ENCODE data around the gene GRIK3.

The GRIK3 gene

DNA sequence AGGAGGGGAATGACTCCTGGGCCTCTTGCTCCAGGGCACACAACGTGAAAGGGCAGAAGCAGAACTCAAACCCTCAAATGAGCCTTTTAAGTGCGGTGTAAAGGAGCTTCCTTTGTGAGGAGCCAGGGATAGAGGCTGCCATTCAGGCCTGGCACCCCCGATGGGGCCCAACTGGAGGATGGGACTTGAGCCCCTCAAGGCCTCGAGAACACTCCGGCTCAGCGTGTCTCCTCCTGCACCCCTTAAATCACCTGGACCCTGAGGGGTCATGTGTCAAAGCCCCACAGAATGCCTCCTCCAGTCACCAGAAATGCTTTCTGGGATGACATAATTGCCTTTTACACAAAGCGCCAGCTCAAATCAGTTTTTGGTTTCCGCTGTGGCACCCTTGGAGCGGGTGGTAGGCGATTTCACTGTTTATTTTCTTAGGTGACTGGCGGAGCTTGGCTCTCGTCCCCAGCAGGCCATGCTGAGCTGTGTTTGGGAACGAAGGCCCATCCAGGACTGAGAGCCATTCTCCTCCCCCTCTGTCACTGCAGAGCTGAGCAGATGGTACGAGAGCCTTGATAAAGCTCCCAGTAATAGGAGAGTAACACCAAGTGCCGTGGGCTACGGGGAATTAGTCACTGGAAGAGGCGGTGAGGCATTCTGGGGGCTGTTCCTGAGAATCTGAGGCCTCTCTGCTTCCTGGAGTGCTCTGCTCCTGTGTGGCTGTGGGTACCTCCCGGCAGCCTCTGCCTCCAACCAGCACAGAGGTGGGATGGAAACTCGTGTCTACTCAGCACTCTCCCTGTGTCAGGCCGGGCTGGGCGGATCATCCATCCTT is 163.0 kb downstream of the GRIK3 start:
- no peak for DNase-seq

DNA sequence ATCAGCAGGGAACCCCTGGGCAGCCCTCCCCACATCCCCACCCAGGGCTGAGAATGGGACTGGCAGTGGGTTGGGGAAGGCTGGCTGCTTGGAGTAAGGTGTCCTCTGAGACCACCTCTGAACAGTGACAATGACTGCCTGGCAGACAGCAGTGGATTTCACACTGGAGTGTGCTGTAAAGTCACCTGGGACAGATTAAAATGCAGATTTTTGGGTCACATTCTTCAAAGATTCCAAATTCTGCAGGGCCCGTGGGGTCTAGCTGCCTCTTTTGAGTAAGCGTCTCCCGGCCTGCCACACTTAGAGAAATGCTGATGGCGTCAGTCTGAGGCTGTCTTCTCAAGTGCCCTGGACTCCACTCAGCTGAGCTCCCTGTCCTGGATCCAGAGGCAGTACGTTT is 164.5 kb downstream of the GRIK3 start:
- DNase-seq, result no peak

DNA sequence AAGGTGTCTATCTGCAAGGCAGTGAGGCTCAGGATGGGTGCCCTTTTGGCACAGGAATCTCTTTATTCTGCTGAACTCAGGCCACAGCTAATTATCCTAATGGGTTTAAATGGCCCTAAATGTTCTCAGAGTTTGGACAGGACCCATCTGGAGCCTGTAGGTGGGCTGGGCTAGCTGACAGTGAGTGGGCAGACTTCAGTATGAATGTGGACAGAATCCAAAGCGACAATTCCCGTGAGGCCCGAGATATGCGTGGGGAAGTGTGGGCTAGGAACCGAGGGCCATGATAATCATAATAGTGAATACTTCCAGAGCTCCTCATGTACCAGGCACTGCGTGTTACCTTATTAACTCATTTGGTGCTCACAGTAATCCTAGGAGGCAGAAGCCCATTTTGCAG is 165.3 kb downstream of the GRIK3 start:
- no peak for DNase-seq

DNA sequence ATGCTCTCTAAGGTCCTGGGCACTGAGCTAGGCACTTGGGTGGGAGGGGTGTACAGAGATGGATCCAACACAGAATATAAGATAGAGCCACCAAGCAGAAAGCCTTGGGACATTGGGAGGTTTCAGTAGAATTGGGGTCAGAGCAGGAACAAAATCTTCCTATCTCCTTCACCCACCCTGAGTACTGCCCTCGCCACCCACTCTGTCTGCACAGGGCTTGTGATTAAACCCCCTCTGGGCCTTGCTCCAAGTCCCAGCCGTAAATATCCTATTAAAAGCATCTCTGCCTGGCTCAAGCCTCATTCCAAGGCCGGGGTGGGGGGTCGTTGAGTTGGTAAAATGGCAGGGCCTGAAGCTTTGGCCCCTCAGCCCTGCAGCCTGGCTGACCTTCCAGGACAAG is 166.7 kb downstream of the GRIK3 start:
- DNase-seq, result no peak

DNA sequence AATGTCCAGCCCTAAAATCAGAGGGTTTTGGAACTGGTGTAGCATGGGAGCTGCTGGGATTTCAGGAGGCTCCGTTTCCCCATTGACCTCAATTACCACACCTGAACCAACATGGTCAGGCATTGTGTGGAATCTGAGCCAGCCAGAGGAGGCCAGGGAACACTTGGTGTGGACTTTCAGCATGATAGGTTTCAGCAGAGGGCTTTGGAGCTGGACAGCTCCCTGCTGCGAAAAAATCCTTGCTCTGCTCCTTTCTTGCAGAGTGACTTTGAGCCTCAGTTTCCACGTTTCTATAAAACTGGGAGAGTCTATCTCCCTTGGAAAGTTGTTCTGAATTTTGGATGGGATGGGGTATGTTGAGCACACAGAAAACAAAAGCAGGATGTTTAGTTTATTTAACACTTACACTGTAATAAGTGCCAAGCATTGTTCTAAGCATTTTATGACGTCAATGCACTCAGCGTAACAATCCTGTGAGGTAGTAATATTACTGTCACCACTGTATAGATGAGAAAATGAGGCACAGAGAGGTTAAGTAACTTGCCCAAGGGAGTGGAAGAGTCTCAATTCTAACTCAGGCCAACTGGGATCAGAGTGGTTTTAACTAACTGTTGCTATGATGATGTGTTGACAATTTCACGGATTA is 168.0 kb downstream of the GRIK3 start:
- DNase-seq, result no peak

DNA sequence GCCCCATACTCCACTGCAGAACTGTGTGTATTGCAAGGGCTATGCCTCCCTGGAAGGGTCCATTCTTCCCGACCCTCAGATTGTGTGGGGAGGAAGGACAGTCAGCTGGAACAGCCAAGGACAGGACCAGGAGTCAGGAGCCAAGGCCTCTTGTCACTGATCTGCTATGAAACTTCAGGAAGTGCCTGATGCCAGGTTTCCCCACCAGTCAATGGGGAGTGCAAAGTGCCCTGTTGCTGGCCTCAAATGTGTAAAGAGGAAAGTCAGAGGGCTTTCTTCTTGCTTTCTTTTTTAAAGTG is 168.8 kb downstream of the GRIK3 start:
- no peak for DNase-seq

DNA sequence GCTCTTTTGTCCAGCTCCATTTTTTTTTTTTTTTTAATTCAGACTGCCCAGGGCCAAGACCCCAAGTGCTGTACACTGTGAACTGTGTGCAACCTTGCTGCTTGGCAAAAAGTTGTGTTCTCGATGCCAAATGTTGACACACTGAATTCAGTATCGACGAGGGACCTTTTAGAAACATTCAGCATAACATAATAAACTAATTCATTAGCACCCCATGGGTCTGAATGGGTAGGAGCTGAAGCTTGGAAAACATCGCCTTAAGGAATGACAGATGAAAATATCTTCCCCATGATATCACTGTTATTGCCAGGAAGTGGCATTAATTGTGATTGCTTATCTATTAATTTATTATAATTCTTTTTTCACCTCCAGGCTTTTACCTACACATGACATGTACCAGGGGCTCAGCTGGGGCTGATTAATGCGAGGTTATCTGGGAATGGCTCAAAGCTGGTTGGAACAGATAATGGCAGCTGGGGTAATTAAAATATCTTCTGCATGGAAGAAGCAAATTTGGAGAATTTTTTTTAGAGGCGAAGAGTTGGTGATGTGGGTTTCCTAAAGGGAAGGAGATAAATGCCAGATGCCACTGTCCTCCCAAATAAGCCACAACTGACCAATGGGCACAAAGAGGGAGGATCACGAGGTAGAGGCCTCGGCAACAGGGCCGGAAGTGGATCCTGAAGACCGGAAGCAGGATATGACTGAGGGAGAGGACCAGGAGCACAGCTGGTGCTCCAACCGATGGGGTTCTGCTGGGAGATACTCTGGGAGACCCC is 169.3 kb downstream of the GRIK3 start:
- no peak for DNase-seq

DNA sequence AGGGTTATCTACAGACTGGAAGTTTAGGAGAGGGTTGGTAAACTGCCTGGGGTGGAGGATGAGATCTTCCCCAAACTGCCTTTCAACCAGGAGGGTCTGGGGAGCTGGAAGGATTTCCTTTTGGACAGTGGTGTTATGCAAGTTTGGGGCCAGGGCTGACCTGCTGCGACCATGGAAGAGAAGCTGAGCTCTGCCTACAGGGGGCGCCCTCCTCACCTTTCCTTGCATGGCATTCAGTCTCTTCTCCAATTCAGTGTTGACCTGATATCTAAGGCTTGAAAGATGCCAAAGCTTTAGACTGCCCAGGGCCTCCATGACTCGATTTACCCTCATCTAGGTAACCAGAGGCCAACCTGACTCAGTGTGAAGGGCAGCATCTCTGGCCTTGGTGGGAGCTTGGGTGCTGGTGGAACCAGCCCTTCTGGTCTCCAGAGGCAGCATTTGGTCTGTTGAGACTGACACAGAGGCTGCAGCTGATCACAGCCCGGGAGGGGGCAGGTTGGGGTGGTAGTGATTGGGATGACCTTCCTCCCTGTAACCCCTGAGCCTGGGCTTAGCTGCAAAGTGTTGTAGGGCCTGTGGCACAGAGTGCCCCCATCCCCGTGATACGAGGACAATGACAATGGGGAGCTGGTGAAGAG is 170.0 kb downstream of the GRIK3 start:
- DNase-seq, result no peak

DNA sequence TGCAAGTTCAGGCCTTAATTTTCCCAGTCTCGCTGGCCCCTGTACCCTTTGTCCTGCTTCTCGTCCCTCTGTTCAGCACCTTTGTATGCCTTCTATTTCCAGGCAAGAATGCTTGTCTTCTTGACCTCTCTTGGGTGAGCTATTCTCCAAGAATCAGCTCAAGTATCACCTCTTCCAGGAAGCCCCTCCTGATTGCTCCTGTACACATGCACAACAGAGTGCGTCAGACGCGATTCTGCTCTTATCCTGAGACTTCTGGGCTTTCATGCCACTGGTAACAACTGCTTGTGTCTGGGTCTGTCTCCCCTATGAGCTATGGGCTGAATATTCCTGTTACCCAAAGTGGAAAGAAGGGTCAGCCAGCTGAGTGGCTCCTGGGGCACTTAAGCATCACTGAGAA is 170.8 kb downstream of the GRIK3 start:
- DNase-seq, result no peak

DNA sequence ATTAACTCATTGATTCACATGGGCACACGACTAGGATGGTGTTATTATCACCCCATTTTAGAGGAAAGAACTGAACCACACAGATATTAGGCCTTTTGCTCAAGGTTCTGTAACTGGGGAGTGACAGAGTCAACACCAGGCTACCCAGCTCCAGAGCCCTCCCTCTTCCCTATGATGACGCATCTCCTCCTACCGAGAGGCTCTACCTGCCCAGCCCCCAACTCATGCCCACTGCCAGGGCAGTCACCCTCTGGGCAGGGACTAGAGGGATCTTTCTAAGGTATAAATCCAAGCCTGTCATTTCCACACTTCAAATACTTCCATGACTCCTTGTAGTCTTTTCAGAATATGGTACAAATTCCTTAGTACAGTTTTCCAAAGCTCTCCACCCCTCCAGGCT is 171.3 kb downstream of the GRIK3 start:
- no peak for DNase-seq

DNA sequence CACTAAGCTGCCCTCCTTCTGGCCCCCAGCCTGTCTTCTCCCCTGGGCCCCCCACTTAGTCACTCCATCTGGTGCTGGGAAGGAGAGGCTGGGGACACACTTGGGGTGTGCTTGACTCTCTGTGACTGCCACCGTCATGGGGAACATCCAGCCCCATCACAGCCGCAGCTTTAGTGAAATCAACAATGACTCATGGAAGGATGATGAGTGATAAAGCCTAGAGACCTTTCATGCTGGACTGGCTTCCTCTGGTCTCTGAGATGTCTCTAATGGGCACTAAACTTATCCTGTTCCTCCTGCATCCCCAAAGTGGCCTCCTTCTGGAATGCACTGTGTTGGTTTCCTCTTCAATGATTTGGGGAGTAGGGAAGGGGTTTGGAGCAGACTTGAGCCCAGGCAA is 172.9 kb downstream of the GRIK3 start:
- DNase-seq, result no peak

DNA sequence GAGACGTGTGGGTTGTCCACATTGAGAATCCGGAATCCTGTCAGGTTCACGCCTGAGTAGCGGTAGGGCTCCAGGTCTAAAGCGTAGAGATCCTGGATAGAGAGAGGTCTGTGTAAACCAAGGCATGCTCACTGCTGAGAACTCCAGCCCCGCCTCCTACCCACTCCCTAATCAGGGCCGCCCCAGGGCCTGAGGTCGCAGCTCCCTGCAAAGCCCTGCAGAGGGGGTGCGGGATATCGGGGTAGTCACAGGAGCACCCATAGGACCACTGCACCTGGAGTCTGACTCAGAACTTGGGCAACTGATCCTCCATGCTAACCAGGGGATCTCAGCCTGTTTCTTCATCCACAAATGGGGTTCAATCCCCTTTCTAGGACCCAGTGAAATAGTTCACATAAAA is 174.4 kb downstream of the GRIK3 start:
- DNase-seq, result no peak

DNA sequence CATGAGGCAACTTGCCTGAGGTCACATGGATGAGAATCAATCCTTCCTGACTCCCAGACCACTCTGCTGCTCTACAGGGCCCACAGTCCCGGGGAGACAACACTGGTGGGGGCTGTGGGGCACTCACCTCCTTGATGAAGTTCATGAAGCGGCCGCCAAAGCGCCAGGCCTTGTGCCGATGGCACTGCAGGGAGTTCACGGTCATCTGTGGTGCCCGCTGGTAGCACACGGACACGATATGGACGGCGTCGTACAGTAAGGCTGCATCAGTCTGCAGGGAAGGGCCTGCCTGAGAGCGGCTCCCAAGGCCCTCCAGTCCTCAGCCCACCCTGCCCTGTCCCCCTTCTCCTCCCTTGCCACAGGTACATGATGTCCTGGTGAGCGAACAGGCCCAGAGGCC is 175.3 kb downstream of the GRIK3 start:
- no peak for DNase-seq

DNA sequence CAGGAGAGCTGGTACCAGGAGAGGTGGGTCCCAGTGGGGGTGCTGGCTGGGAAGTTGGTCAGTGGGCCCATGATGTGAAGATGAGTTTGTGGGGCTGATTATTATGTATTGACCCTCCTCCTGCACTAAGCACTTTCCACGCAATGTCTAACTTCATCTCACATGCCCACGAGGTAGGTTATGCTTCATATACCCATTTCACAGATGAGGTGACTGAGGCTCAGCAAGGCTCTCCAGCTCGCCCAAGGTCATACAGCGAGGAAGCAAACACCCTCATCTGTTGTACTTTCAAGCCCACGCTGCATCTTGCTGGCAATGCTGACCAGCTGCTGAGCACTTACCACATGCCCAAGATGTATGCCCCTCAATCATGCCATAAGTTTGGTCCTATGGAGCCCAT is 175.8 kb downstream of the GRIK3 start:
- DNase-seq, result no peak

DNA sequence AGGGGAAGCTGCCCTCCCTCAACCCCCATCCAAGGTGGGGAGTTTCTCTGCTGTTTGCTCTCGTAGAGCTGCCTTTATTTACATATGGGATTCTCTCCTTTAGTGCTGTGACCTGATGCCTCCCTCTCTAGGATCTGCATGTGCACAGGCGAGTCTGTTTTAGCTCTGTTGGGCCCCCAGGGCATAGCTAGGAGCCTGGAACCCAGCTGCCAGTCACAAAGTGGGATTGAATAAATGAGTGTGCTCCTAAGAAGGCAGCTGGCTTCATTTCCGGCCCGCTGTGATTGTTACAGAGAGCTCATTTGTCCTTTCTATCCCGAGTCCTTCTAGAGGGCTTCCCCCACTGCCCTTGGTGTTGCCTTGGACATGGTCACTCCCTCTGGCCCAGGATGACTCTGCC is 176.6 kb downstream of the GRIK3 start:
- DNase-seq, result no peak

DNA sequence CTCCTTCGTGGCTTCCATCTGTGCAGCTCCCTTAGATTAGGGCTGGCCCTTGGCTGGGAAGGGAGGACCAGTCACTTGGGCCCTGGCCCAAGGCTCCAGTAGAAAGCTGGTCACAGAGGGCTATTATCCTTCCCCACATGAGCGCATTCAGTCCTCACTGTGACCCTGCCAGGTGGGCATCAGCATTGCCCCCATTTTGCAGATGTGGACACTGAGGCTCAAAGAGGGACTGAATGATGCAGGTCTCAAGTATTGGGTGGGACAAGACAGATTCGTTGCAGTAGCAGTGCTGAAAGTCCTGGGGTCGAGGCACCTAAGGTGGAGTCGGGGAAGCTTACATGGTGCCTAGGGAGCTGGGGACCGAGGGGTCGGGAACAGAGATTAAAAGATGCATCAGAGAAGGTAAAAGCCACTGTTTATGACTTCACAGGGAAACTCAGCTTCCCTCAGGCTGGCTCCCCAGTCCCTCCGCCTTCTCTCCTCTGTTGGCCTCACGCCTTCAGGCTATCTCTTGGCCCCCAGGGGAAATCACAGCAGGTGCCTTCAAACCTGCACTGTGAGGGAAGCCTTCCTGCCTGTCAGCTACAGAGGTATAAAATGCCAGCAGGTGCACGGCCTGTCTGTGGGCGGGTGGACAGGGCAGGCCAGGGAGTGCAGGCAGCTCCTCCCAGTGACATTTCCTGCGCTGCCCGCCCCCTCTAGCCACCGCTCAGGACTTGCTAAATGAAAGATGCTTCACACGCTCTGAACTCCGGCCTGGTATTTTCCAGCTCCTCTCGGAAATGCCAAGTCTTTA is 178.4 kb downstream of the GRIK3 start:
- no peak for DNase-seq

DNA sequence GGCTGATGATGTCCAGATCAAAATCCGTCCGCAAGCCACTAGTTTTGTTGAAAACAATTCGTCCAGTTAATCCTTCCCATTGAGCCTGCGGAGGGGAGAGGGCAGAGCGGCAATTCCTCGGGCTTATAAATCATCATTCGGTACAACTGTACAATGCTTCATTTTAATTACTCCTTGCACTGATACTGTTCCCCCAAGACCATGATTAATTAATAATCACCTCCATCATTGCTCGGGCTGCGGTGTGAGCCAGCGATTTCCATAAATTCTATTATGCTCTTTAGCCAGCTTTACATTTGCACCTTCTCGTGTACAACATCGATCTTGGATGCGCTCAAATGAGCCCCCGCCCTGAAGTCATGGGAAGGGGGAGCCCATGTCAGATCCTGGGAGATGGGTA is 180.7 kb downstream of the GRIK3 start:
- DNase-seq, result no peak

DNA sequence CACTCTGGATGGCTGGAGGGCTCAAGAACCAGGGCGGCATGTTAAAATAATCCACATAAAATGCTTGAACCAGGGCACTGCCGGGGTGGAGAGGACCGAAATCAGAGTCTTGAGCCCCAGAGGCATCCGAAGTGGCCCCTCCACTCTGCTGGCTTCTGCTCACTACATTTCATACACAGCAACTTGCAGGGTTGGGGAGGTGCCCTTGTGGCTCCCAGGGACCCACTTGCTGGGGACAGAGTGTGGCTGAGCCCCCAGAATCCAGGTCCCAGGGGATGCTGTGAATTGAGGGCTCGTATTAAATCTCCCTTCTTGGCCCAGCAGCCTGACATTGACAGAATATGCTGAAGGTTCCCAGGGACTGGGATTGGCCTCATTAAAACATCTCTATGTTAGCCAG is 181.7 kb downstream of the GRIK3 start:
- DNase-seq, result no peak

DNA sequence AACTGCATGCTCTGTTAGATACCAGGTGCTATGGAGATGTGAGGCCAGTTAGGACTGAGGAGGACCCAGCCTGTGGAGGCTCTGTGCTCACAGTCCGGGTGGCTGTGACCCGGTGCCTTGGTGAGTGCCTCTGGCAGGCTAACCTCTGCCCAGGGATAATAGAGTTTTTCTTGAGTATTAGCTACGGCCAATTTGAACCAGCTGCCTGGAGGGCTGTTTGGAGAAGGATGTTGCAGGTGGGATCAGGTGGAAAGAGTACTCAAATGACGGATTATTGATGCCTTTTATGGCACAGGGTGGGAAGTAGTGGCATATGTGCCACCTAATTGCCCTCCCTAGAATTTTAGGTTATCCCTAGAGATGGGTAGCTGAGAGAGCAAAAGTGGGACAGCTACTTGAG is 182.7 kb downstream of the GRIK3 start:
- DNase-seq, result no peak

DNA sequence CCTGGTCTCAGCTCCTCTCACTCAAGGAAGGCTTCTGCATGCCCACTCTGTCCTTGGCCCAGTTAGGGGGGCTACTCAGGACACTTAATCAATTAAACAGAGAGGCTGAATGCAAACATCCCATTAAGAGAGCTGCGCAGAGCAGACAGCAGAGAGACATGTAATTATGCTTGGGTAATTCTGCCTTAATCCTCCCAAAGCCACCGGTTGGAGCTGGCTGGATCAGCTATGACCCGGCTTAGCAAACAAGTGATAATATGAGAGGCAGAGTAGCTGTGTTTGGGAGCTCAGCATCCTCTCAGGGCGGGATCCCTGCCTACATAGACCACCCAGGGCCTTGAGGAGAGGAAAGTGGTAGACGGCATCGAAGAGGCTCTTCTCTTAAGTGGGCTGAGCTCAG is 183.2 kb downstream of the GRIK3 start:
- no peak for DNase-seq

DNA sequence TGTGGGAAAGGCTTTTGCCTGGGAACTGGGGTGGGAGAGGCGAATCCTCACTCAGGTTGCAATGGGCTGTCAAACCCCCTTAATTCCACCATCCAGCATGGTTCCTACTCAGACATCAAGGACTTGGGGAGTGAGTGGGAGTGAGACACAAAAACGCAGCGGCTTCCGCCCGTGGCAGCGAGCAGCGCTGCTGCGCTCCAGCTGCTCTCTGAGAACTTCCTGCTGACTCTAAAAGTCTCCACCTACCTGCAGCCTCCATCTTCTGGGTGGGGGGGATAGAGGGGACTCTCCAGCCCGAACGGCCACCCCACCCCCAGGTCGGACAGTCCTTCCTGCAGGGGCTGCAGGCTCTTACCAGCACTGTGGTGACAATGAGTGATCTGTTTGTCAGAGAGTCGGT is 184.4 kb downstream of the GRIK3 start:
- DNase-seq, result no peak

DNA sequence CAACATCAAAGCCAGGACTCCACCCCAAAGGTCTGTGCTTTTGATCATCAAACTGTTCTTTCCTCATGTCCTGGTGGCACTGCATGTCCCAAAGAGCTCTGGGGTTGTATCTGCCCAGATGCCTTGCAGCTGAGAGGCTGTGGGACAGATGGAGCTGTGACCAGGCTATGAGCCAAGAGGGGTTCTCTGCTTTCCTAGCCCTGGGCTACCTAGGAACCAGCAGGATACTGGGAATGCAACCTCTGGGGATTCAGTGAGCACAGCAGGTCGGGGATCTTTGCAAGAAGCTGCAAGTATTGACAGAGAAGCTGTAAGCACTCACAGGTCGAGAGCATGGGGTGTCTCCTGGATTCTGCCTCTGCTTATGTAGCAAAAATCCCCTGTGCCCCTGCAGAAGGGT is 186.6 kb downstream of the GRIK3 start:
- DNase-seq, result no peak

DNA sequence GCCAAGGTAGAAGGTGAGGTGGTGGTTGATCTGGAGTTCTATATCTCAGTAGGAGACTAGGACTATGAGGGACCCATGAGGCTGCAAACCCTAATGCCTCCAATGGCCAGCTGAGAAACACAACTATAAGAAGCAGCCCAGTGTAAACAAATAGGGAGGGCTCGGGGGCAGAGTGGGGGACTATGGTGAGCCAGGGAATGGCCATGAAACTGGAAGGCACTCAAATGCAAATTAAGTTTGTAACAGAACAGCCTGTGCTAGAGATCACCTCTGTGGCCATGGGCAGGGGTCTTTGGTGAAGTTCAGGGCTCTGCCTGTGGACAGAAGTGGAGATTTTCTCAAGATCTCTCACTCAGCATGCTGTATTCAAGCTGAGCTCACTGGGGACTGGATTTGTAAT is 187.1 kb downstream of the GRIK3 start:
- DNase-seq, result no peak
